COLO668 (cell line): ENCODE results near the gene SP5.
"Not testable (repeated sequence)": the region's sequence is repeated elsewhere in the genome, so short reads cannot be mapped to it uniquely, and the experiment has no call there.

ENCODE experiments used
- DNase-seq: peaks from one replicate; lab custom pipeline; 2025; ENCODE audit not compliant: unreplicated experiment; lab: John Stamatoyannopoulos, UW

SP5 gene

DNA sequence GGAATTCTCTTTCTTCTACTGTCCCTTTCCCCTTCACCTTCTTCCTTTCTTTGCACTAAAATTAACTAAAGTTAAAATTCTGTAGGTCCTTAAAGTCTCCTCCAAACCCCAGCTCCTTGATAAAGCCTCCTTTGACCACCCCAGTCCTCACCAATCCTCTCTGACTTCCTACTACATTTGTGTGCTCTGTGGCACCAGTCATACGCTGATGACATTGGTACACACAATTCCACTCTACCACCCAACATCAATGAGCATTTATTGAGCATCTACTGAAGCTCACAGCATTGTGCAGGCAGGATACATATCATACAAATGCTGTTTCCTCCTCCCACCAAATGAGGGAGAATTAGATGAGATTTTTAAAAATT lies 4.5 kb upstream of the SP5 start:
- no peak for DNase-seq

DNA sequence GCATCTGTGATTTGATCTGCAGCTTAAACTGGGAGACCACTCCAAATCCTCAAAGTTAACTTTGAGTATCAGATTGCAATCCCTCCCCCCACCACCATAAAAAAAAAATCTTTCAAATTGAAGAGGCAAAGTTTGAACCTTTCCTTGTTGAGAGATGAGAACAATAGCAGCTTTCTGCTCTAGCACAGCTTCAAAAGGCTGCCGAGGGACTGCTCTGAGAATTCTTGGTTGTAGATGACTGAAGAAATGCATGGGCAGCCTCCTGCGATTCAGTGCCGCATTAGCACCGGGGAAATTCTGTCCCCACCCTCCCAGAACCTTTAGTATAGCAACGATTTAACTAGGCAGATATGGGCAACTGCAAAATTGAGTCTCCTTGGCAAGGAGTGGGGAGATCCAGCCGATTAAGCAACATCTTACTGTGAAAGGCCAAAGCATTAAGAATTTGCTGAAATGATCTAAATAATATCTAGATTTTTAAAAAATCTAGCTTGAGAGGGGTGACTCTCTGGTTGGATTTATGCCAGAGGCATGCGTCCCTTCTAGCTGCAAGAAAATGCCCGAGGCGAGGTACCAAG lies 3.9 kb upstream of the SP5 start:
- DNase-seq = no peak

GRCh38 chr2:170711774-170712652 lies 3.1 kb upstream of the SP5 start:
- peak; percentile 41 for DNase-seq

- no peak for DNase-seq
These were observed 2.2 kb upstream of the SP5 start for GRCh38 chr2:170712653-170713542.

DNA sequence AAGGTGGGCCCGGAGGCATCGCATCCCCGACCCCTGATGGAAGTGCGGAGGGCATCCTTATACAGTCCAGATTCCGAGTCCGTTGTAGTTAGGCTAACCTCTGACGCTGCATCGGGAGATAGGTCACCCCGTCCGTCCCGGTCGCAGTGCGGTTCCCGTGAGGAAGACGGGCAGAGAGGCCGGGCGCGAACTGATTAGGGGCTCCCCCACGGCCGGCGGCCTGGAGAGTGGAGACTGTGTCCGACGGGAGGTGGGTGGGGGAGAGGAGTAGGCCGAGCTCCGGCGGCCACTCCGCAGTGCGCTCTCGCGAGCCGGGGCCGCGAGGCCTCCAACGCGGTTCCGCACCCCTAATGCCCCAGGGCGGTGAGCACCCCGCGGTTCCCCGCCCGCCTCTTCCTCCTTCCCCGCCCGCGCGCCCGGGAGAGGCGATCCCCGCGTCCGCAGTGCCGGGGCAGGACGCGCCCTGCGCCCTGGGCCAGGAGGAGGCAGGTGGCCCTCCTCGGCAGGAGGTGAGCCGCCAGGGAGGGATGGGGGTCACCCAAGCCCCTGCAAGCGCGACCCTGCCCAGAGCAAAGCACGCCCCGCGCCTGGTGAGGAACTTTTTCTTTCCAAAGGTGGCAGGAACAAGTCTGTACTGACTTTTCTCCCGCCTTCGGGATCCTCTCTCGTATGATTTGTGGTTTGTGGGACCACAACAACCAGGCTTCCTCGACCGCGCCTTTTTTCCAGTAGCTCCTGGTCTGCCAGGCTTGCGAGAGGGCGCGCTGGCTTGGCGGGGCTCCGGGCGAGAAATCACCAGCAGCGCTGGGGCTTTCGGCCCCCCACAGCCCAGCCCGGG lies 1.4 kb upstream of the SP5 start:
- peak; percentile 33 for DNase-seq

DNA sequence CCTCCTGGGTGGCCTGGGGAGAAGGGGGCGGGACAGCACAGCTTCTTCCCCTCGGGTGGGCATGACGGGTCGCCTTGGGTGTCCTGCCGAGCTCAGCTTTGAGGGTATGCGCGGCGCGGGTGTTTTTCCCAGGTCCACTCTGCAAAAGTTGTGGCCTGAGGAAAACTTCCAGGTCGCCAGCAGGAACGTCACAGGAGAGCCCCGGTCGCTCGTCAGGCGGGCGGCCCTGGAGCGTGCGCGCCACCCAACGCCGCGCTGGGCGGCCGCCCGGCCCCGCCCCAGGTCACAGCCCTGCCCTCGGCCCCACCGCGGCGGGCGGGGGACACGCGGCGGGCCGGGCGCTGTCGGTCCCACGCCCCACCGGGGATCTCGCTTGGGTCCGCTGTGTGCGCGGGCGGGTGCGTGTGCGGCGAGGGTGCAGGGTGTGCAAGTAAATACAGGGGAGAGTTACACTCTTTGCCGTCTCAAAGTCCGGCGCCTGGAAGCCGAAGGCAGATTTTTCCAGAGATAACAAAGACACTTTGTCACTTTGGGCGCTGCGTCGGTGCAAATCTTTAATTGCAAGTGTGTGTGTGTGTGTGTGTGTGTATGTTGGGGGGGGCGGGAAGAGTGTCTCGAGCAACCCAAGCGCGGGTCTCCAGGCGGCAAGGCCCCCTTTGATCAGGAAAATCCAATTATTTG lies 616 bp upstream of the SP5 start:
- DNase-seq = peak; percentile 56

- peak; percentile 67 for DNase-seq
These were observed 1.0 kb downstream of the SP5 start for GRCh38 chr2:170715932-170716777.

DNA sequence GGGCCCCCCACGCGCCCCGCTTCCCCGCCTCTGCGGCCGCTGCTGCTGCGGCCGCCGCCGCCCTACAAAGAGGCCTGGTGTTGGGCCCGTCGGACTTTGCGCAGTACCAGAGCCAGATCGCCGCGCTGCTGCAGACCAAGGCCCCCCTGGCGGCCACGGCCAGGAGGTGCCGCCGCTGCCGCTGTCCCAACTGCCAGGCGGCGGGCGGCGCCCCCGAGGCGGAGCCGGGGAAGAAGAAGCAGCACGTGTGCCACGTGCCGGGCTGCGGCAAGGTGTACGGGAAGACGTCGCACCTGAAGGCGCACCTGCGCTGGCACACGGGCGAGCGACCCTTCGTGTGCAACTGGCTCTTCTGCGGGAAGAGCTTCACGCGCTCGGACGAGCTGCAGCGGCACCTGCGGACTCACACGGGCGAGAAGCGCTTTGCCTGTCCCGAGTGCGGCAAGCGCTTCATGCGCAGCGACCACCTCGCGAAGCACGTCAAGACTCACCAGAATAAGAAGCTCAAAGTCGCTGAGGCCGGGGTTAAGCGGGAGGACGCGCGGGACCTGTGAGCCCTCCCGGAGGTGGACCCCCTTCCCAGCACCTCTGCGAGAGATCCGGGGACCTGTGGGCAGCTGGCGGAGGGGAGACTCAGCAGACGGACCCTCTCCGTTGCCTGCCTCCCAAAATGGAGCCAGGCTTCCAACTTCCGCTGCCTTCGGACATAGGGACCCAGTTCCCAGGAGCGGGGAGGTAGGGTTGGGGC lies 1.9 kb downstream of the SP5 start:
- DNase-seq = peak; percentile 81

DNA sequence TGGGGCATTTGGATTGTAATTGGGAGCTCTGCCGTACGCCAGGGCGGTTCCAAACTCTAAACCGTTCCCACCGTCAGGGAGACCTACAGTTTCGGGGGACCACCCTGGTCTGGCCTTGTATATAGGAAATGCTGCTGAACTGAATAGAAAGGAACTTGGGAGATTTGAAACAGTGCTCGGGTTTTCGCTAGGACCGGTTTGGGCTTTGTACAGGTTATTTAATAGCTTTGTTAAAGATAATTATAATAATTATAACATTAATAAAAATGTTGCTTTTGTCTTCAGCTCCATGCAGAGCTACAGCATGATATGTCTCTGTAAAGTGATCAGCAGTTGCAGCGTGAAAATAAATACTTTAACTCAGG lies 2.4 kb downstream of the SP5 start:
- no peak for DNase-seq

DNA sequence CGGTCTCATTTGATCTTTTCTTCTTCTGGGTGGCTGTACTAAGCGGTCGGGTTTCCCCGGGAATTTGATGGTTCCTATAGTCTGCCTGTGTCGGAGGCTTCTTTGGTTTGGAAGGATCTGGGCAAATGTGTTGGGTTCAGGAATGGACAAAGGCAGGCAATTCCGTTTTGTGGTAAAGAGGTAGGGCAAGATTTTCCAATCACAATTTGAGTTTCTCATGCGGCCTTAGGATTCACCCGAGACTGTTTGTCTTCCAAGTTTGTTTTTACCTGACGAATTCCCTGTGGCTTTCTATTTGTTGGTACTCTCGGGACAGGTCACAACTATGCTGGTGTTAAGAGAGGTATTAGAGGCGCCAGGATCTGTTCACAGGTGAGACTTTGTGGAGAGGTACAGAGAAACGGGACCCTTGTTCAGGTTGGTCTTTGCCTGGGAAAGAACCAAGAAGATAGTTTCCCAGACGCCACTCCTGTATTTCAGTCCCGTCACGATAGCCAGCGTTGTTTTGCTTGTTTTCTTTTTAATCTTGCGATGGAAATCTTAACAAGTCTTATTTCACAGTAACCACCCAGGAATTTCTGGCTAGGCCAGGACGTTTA lies 3.0 kb downstream of the SP5 start:
- DNase-seq = no peak

DNA sequence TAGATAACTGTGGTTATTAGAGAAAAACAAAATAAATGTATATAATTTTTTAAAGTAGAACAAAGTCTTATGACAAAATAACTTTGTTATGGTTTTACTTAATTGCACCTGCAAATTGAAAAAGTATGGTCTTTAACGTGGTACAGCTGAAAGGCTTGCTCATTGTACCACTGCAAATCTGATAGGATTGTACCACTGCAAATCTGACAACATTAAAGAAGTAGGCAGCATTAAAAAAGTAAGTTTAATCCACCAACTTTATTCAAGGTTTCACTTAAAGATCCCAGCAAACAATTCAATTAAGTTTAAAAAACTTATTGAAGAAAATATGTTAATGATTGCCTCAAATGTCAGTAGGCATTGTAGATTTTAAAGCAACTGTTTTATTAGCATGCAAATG lies 4.7 kb downstream of the SP5 start:
- DNase-seq = no peak

DNA sequence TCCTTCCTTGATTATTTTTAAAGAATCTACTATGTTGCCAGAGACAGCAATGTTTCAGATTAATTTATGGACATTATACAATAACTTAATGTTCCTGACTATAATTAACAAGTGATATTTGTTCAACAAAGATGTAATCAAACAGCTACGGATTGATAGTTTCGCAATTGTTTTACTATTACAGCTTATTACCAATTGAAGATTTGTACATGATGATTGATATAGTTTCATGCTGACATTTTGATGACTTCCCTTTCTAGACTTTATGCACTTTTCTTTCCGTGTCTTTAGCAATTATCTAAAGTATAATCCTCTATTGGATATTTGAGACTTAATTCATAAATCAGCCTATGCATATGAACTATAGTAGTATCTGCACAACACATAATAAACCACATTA lies 6.5 kb downstream of the SP5 start:
- no peak for DNase-seq

- no peak for DNase-seq
These were observed 7.2 kb downstream of the SP5 start for GRCh38 chr2:170722301-170722700.

DNA sequence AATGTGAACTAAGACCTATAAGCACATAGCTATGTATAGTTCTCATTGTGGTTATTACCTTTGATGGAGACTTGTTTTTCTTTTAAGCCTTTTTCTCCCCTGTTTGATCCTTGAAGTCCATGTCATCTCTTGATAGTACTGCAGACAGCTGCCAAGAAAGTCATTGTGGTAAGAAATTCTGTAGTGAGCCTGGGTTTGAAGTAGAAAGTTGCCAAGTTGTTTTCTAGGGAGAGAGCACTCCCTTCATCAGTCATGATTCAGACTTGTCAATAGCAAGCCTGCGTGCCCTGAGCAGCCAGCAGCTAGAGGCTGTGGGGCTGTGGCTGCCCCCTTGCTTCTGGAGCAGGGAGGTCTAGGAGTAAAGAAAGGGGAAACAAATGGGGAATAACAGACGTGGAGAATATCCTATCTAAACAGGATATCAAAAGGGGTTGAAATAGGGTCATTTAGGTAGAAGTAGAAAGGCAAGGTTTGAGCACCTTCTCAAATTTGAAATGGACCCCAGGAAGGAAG lies 8.4 kb downstream of the SP5 start:
- DNase-seq = no peak

GRCh38 chr2:170733798-170734600 lies 18.9 kb downstream of the SP5 start:
- DNase-seq = no peak

DNA sequence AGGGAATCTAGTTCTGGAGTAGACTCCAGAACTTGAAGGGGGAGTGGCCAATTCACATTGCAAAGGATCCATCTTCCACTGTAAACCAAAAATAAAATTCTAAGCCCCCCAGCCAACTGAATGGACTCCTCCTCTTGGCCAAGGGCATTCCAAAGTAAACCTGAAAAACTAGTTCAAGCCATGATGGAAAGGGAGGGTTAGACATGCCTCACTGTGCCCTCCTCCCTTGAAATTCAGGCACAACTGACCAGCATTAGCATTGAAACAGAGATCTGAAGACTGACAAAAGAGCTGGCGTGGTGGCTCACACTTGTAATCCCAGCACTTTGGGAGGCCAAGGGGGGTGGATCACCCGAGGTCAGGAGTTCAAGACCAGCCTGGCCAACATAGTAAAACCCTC lies 19.5 kb downstream of the SP5 start:
- not testable (repeated sequence) for DNase-seq

- DNase-seq = no peak
These were observed 21.5 kb downstream of the SP5 start for GRCh38 chr2:170736628-170737027.
